Neural crest cell (in vitro differentiated cells): Measurements from ENCODE around the gene TTC27. TPM values are rescaled to one million over a fixed set of nuclear protein-coding genes. Genes with fewer than 3 reads are reported as not detected.

Source experiments
- DNase-seq: peaks from one replicate; pipeline ENCODE4 v3.0.0; 2021; ENCODE audit warnings: low read depth, mixed read lengths, low spot score
- H3K27ac Mint-ChIP-seq: one replicate; pipeline ENCODE4 v1.8.0; 2021; ENCODE audit warnings: mild to moderate bottlenecking, mixed read lengths; ENCODE audit not compliant: unreplicated experiment
- H3K27me3 Mint-ChIP-seq: 2 replicates; pipeline ENCODE4 v1.8.0; 2021; ENCODE audit warnings: low read depth, mild to moderate bottlenecking, mixed read lengths
- H3K36me3 Mint-ChIP-seq: 2 replicates; pipeline ENCODE4 v1.8.0; 2021; ENCODE audit warnings: low read depth, mild to moderate bottlenecking, mixed read lengths
- H3K4me1 Mint-ChIP-seq: 2 replicates; pipeline ENCODE4 v1.8.0; 2021; ENCODE audit warnings: mixed read lengths
- H3K4me3 Mint-ChIP-seq: one replicate; pipeline ENCODE4 v1.8.0; 2021; ENCODE audit warnings: mild to moderate bottlenecking, mixed read lengths
- H3K9me3 Mint-ChIP-seq: 2 replicates; pipeline ENCODE4 v1.8.0; 2021; ENCODE audit warnings: mixed read lengths
- total RNA-seq: library from RNA; stranded (reverse); gene quantifications from 2 replicates; pipeline ENCODE4 v1.2.1, GENCODE V29; 2021
- TF ChIP-seq, protein P1 (sequence below): fragments of 200-600 bp; sonication (generic); conservative IDR thresholded peaks from 2 replicates; pipeline ENCODE4 v1.5.0; 2021; ENCODE audit warnings: antibody characterized with exemption, mild to moderate bottlenecking

TTC27 gene
- total RNA-seq, 1 donor from 2014 or later, result 16.5 TPM

- TF ChIP-seq, protein P1, sequence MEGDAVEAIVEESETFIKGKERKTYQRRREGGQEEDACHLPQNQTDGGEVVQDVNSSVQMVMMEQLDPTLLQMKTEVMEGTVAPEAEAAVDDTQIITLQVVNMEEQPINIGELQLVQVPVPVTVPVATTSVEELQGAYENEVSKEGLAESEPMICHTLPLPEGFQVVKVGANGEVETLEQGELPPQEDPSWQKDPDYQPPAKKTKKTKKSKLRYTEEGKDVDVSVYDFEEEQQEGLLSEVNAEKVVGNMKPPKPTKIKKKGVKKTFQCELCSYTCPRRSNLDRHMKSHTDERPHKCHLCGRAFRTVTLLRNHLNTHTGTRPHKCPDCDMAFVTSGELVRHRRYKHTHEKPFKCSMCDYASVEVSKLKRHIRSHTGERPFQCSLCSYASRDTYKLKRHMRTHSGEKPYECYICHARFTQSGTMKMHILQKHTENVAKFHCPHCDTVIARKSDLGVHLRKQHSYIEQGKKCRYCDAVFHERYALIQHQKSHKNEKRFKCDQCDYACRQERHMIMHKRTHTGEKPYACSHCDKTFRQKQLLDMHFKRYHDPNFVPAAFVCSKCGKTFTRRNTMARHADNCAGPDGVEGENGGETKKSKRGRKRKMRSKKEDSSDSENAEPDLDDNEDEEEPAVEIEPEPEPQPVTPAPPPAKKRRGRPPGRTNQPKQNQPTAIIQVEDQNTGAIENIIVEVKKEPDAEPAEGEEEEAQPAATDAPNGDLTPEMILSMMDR, result no peak
- H3K4me3 Mint-ChIP-seq, result no peak overlapping the region
- H3K27ac Mint-ChIP-seq, result no peak overlapping the region
- peaks cover 16% of the 10 kb centered on the region for H3K36me3 Mint-ChIP-seq
- H3K9me3 Mint-ChIP-seq, result peaks cover 3% of the 10 kb centered on the region
- no peaks in the 10 kb centered on the region for H3K27me3 Mint-ChIP-seq
- DNase-seq, result no peak
- no peaks in the 10 kb centered on the region for H3K4me1 Mint-ChIP-seq
Observed at GRCh38 chr2:32755666-32756065, 127.8 kb downstream of the TTC27 start.

DNA sequence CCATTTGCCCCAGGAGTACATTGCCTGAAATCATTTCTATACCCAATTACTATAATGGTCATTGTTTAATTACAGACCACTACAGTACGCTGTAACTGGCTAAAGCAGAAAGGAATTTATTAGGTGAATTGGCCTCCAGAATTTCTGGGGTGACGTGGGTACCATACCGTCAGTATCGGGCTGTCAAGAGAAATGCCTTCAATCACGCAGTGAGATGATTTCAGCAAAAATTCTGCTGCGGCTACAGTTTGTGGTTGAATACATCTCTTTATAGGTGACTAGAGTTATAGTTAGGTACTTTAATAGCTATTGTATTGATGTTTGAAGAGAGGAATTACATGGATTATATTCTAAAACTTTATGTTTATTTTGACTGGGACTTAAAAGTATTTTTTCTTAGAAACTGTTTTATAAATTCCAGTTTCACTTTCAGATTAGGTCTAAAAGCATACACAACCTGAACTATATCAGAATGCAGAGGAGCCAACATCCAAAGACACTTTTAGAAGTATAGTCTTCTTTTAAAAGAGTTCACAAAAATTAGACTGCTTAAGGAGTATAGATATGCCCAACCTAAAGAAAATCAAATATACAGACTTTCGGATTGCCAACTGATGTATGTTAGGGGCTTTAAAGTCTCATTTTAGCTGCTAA, 128.4 kb downstream of the TTC27 start:
- DNase-seq, result no peak
- H3K4me1 Mint-ChIP-seq, result peaks cover 4% of the 10 kb centered on the region
- H3K27me3 Mint-ChIP-seq, result no peaks in the 10 kb centered on the region

DNA sequence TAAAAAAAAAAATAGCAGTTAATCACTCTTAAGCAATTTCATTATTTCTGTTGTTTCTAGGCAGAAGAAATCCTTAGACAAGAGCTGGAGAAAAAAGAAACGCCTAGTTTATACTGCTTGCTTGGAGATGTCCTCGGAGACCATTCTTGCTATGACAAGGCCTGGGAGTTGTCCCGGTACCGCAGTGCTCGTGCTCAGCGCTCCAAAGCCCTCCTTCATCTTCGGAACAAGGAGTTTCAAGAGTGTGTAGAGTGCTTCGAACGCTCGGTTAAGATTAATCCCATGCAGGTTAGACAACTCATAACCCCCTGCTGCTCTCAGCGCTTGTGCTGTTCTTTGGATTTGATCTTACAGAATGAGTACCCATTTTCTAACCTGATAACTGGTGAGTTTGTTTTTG, 130.4 kb downstream of the TTC27 start:
- no peak overlapping the region for H3K27ac Mint-ChIP-seq
- H3K27me3 Mint-ChIP-seq, result no peaks in the 10 kb centered on the region

More for the DNA sequence above, 128.4 kb downstream of the TTC27 start:
- no peak overlapping the region for H3K4me3 Mint-ChIP-seq
- peaks cover 20% of the 10 kb centered on the region for H3K36me3 Mint-ChIP-seq
- H3K27ac Mint-ChIP-seq, result no peak overlapping the region
- H3K9me3 Mint-ChIP-seq, result peaks cover 3% of the 10 kb centered on the region
- TF ChIP-seq, protein P1, result no peak

GRCh38 chr2:32760628-32761027, 132.8 kb downstream of the TTC27 start:
- DNase-seq, result no peak
- no peak overlapping the region for H3K27ac Mint-ChIP-seq
- TF ChIP-seq, protein P1, result no peak
- H3K36me3 Mint-ChIP-seq, result peaks cover 21% of the 10 kb centered on the region
- peaks cover 14% of the 10 kb centered on the region for H3K4me1 Mint-ChIP-seq
- peaks cover 2% of the 10 kb centered on the region for H3K9me3 Mint-ChIP-seq
- no peak overlapping the region for H3K4me3 Mint-ChIP-seq
- no peaks in the 10 kb centered on the region for H3K27me3 Mint-ChIP-seq

More for the DNA sequence above, 130.4 kb downstream of the TTC27 start:
- Mint-ChIP-seq H3K4me3 (no peak overlapping the region), H3K36me3 (peaks cover 21% of the 10 kb centered on the region), H3K4me1 (peaks cover 14% of the 10 kb centered on the region), H3K9me3 (peaks cover 2% of the 10 kb centered on the region)
- TF ChIP-seq, protein P1, result no peak
- DNase-seq, result no peak

- Mint-ChIP-seq H3K4me3 (no peak overlapping the region), H3K4me1 (no peaks in the 10 kb centered on the region), H3K27ac (no peak overlapping the region), H3K9me3 (no peaks in the 10 kb centered on the region), H3K36me3 (peaks cover 2% of the 10 kb centered on the region), H3K27me3 (no peaks in the 10 kb centered on the region)
- TF ChIP-seq, protein P1, result no peak
- no peak for DNase-seq
Observed at GRCh38 chr2:32768387-32769174, 140.7 kb downstream of the TTC27 start.
